Bone marrow (tissue), 2 donors: ENCODE data around the gene HSD17B2.

Experiments
- DNase-seq, 2 donors: peaks; one replicate each; lab custom pipeline; 2025; lab: John Stamatoyannopoulos, UW

The HSD17B2 gene

DNA sequence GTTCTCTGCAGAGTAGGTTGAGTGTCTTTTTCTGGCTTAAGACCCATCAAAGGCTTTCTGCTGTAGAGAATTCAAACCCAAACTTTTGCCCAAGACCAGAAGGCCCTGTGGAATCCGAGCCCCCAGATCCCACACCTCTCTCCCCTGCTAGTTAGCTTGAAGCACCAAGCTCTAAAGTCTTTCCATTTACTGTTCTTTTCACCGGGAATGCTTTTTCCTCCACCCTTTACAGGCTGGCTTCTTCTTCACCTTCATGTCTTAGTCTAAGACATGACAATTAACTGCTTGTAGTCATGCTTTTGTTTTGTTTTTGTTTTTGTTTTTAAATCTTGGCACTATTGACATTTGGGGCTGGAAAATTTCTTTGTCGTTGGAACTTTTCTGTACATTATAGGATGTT lies 15.5 kb downstream of the HSD17B2 start:
- no peak for DNase-seq

DNA sequence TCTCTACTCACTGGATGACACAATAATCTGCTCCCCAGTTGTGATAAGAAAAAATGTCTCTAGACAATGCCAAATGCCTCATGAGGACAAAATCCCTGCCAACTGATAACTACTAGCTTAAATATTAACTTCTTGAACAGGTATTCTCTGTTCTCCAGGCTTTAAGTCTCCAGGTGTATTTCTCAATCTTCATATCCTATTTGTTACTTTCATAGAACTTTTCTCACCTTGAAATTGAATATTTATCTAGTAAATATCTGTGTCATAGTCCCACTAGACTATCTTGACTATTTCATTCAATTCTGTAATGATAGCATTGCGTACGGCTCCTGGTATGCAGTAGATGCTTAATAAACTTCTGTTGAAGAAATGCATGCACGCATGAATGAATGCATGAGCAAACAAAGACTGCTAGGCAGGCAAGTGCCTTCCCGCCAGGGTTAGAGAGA lies 15.9 kb downstream of the HSD17B2 start:
- DNase-seq: no peak

DNA sequence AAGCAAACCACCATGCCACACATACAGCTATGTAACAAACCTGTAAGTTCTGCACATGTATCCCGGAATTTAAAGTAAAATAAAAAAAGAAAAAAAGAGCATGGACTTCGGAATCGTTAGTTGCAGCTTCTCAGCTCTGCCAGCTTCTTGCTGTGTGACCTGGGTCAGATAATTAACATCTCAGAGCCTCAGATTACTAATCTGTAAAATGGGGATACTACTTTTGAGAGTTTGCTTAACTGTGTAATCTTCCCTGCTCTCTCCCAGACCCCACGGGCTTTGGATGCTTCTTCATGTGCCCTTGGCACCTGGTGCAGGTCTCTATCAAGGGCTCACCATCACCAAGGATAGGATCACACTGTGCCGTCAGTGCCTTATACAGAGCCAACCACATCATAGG lies 16.6 kb downstream of the HSD17B2 start:
- no peak for DNase-seq

DNA sequence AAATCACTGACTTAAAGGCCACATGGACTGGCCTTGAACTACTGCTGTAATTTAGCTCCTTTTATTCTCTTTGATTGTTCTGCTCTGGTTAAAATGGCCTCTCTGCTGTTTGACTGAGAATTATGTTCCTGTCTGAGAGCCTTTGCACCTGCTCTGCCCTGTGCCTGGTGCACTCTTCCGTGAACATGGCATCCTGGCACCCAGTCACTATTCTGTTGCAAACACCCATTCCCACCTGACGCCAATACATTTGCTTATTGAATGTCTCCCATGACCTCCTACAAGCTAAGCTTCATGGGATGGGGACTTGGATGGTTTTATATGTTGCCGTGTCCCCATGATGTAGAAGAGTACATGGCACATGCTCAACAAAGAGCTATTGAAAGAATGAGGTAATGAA lies 20.1 kb downstream of the HSD17B2 start:
- DNase-seq: no peak

DNA sequence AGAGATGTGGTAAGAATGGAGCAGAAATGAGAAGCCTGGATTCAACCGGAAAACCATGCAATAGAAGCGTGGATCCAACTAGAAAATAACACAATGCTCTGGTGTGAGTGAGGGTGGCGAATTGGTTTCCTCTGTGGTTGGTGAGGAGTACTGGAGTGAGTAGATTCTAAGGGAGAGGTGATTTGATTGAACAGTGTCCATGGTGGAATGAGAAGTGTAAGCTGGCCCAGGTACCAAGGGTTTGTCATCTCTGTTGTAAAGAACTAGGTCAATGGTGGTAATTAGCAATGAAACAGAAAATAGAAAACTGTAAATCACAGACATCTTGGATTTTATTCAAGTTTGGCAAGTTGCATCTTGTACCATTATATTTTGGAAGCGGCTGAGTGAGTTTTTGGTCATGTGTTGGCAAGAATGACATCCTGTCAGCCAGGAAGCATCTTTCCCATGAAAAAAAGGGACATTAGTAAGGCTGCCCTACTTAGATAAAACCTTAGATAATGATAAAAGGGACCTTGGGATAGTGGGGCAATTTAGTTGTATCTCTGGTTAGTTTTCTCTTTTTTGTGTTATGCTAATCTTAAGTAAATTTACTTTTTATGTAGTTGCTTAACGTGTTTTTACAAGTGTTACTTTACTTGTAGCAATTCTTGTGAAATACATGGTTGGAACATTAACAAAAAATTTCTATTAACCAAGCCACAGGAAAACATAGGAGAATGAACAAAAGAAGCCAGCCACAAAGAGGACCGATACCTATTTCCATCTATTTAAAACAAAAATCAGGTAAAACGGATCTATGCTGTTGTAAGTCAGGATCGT lies 20.9 kb downstream of the HSD17B2 start:
- no peak for DNase-seq

DNA sequence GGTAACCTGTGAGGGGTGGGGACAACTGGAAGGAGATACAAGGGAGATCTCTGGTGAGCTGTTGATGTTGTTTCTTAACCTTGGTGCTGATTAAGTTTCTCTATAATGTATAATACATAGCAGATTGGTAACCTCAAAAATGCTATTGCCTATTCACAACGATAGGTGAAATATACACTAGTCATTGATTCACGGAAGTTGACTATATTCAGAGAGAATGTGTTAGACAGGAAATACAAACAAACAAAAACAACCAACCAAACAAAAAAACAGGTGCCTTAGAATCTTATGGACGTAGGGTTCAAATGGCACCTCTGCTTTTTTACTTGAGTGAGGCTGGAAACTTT lies 21.5 kb downstream of the HSD17B2 start:
- DNase-seq: no peak

DNA sequence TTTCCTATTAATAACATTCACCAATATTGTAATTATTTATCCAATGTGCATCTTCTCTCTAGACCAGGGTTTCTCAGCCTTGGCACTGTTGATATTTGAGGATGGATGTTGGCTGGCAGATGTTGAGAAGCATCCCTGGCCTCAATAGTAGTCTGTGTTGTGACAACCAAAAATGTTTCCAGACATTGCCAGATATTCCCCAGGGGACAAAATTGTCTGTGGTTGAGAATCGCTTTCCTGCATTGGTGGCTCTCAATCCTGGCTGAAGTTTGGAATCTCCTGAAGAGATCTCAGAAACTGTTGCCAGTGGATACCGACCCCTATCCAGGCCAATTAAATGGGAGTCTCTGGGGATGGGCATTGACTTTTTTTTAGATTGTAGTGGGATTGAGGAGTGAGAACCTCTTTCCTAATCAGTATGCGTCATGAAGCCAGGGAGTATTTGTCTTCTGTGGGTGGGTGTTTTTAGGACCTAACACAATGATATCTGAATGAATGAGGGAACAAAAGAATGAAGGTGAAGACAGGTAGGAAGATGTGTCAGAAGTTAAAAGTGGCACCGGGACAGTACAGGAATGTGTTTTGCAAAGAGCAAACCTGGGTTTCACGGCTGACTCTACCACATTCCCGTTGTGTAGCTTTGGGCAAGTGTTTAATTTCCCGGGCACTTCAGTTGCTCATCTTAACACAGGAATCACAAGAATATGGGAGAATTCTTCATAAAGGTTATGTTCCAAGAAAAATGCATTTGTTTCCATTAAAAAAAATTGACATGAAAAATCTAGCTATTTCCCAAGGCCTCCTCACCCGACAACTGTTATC lies 24.3 kb downstream of the HSD17B2 start:
- DNase-seq: no peak

DNA sequence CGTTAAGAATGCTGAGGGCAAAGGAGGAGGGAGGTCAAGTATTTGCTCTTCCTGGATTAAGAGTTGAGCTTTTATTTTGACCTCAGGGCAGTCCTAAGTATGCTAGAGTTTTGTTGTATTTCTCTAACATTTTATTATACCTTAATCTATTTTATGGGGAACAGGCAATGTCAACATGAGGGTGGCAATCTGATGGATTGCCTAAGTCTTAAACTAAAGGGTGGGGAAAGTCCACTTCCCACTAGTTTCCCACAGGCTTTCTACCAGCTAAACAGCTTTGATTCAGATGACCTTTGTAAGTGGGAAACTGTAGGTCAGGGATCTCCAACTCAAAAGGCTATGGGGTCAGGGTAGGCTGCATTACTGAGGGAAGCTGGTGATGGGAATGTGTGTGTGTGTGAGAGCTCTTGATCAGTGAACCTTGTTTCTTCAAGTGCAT lies 24.9 kb downstream of the HSD17B2 start:
- DNase-seq: no peak

DNA sequence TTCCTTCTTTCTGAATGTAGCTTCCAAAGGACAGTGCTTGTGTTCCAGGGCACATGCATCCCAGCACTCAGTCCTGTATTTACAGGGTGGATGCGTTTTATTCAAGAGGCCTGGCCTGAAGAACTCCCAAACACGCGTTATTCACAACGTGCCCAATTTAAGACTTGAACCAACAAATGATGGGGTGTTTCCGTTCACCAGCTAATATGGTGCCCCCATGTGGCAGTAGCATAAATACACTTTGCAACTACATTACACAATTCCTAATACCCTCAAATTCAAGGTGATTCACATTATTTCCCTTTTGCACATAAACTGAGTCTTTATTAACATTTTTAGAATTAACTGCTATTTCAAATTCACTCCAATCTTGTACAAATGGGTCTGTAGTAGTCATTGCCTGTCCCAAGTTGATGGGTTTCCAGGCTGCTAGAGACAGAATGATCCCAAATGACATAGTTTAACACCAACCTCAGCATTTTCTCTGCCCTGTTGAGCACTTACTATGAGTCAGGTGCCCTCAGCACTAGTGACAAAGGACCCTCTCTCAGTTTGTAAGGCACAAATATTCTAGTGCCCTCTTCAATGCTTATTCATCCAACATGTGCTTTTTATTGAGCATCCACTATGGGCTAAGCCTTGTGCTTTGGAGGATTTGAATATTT lies 26.9 kb downstream of the HSD17B2 start:
- DNase-seq: no peak

DNA sequence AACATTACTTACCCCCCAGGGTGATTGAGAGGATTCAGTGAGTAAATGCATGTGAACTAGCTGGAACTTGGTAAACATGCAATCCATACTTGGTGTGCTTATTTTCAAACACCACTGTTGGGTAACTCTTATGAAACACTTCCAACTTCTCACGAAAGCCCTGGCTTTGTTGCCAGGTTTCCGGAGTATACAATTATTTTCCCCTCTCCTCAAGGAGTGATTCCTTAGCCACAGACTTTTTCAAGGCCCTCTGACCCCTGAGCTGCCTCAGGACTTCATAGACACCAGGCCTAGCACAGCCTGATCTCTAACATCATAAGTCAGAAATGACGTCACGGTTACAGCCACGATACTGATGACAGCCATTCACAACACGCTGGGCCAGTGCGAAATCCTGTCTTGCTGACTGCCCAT lies 27.6 kb downstream of the HSD17B2 start:
- no peak for DNase-seq

DNA sequence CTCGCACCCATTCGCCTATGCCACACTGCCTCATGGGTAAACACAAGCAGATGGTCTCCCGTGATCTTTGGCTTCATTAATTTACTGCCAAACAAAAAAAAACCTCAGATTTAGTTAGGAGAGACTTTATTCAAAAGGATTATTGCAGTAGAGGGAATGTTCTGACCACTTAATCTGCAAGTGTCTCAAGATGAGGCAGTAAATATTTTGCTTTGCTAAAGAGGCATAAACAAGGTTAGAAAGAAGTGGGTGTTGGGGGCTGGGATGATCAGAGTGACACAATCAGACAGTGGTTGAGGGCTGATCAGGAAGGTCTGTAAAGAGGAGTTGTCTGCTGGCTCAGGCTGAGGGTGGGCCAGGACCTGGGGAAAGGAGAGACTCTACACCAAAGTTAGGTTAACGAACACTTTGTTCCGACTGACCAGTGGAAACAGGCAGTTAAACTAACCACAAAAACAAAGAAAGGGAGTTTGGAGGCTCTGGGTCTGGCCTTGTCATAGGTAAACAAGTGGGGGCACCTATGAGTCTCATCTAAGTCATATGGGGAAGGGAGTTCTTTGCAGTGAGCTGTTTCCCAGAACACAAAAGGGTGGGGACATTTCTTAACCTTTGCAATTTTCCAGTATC lies 28.5 kb downstream of the HSD17B2 start:
- no peak for DNase-seq

DNA sequence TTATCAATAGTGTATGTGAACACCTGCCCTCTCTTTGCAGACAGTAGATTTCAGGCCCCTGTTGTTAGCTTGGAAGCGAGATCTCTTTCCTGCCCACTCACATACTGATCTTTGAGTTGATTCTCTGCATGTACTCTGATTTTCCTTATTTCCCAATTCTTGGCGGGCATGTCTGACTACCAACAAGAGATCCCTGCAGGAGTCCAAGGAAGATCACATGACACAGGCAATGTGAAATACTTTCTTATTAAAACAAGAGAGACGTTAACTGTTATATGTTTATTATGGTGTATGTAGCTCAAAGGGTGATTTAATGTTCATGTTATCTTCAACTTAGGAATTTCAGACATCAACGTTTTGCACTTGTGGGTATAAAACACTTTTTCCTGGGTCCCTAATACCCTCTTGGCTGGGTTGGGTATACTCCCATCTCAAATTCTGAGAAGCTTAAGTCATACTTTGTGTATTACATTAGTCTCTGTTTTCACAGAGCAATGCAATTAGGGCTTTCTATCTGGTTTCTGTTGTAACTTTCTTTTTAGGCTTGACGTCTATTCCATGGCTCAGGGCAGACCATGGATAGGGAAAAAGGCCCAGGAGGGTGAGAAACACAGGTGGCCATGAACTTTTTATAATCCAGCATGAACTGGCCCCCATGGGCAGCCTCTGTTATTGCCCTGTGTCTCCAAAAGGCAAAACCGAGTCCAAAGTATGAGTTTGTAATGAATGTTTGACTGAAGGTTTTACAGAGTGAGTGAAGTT lies 32.2 kb downstream of the HSD17B2 start:
- no peak for DNase-seq

DNA sequence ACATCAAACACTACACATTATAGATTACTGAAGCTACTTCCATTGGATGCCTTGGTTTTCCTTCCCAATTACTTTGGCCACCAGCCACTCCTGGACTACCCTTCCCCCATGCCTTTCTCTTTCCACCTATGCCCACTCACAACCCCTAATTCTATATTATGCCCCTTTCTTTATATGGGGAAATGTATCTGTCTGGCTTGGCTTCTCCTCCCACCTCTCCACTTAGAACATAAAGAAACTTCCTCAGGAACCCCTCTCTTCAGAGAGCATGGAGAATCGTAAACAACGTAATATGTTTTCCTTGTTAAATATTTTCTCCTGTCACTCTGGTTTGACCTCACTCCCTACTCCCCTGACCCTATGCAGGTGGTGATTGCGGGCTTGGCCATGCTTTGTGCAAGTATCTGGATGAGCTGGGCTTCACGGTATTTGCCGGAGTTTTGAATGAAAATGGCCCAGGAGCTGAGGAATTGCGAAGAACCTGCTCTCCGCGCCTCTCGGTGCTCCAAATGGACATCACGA lies 32.8 kb downstream of the HSD17B2 start:
- no peak for DNase-seq

DNA sequence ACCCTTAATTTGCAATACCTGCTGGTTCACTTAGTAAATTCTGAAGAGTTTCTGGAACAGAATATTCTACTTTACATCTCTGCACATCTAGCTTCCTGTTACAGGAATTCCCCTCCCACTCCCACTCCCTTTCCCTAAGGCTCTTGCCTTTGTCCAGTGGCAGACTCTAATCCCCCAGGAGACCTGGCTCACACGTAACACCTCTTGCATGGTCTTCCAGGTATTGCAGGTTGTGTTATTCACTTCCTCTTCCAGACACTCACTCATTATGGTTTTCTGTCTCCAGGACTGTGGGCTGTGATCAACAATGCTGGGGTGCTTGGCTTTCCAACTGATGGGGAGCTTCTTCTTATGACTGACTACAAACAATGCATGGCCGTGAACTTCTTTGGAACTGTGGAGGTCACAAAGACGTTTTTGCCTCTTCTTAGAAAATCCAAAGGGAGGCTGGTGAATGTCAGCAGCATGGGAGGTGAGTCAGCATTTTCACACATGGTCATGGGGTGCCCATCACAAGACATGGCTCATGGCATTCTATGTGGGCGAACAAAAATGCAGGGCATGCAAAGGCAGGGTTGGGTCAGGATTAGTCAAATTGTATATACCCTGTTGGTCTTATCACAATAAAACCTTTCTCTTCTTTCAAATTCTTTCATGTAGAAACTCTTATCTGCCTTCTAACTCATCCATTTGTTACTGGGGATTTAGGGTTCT lies 35.8 kb downstream of the HSD17B2 start:
- DNase-seq: no peak

DNA sequence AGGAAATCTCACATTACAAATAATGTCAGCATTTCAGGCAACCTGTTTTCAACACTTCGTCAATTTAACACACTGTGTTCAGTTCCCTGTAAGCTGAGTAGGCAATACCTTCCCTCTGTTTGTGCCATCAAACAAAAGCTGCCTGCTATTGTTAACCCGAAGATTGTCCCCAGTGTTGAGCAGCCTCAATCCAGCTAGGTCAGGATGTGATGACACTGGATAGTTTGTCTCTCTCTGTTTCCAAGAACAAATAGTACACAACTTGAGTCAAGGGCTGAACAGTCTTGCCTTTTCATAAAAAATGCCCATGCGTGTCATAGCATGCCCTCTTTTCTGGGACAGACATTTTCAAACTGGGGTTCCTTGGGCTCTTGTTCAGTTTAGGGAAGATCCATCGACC lies 36.4 kb downstream of the HSD17B2 start:
- DNase-seq: no peak

DNA sequence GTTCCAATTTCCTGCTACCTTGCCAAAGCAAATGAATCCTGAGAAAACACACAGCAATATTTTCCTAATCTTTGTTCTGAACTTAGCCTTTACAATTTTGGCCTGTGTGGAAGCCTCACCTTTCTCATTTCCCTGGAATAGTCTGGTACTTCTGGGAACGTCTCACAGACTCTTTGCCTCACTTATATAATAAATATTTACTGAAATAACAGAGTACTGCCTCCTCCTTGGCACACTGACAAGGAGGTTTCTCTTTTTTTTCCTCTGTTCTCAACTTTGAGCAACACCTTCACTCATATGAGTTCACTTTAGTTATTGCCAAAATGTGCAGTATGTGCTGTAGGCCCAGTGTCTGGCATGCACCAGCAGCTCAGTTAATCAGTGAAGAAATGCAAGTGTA lies 37.3 kb downstream of the HSD17B2 start:
- no peak for DNase-seq

DNA sequence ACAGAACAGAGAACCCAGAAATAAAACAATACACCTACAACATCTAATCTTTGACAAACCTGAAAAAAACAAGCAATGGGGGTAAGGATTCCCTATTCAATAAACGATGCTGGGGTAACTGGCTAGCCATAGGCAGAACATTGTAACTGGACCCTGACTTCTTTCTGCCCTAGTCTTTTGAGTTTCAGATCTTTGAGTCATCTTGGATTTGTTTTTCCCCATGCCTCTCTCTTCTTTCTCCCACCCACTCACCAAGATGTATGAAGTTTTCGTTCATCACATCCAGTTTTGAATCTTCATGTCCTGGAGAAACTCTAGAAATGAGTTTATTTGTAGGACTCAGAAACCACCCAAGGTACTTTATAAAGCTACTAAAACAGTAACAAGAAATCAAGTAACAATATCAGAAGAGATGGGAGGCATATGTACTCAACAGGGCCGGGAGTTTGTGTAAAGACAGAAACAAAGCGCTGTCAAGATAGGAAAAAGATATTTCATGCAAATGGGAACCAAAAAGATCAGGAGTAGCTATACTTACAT lies 39.0 kb downstream of the HSD17B2 start:
- DNase-seq: no peak

DNA sequence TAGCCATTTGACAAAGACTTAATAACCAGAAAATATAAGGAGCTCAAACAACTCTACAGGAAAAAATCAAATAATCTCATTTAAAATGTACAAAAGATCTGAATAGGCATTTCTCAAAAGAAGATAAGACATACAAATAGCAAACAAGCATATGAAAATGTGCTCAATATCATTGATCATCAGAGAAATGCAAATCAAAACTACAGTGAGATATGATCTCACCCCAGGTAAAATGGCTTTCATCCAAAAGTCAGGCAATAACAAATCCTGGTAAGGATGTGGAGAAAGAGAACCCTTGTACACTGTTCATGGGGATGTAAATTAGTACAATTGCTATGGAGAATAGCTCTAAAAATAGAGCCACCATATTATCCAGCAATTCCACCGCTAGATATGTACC lies 43.1 kb downstream of the HSD17B2 start:
- no peak for DNase-seq

DNA sequence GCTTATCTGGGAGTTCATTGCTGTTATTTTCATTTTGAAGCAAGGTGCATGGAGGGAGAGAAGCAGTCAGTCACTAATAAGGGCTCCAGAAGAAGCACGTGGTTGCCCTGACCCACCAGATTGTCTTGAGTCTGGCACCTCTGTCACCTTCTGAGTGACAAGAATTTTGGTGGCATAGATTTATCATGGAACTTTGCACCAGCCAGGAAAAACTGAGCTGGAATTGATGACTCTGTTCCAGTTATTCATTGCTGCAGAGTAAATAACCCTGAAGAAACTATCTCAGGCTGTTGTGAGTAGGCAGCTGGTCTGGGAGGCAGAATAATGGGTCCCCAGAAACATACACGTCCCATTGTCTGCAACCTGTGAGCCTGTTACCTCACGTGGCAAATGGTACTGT lies 44.8 kb downstream of the HSD17B2 start:
- no peak for DNase-seq

DNA sequence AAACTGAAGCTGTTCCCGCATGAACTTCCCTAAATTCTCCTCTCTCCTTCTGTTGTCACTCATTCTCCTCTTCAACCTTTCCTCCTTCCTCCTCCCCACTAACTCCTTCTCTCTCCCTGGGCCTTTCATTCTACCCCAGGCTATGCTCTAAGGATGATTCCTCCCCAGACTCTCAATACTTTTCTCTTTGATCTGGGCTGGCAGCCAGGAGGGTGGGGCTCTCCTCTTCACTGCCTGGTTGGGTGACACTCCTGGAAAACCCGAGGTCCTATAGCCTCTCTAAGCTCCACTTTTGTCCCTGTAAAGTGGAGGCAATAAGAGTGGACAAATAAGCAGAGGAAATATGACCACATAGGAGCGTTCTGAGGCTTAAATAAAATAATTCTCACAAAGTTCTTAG lies 46.2 kb downstream of the HSD17B2 start:
- DNase-seq: no peak
